DMS153 treated with DMSO at 0.1 percent for 48 hours (cell line): ENCODE results near the gene PTGIS.

Experiments used
- DNase-seq: peaks from one replicate; lab custom pipeline; 2025; ENCODE audit not compliant: unreplicated experiment; lab: John Stamatoyannopoulos, UW

PTGIS gene

GRCh38 chr20:49475292-49476015 is 92.5 kb downstream of the PTGIS start:
- no peak for DNase-seq

GRCh38 chr20:49471397-49471796 is 96.5 kb downstream of the PTGIS start:
- no peak for DNase-seq

GRCh38 chr20:49470922-49471321 is 97.0 kb downstream of the PTGIS start:
- DNase-seq = no peak

- DNase-seq = no peak
Observed at GRCh38 chr20:49469060-49469459, 98.9 kb downstream of the PTGIS start.

GRCh38 chr20:49468412-49468811 is 99.5 kb downstream of the PTGIS start:
- no peak for DNase-seq

- DNase-seq = no peak
Observed at GRCh38 chr20:49466114-49466912, 101.6 kb downstream of the PTGIS start.

- DNase-seq = no peak
Observed at GRCh38 chr20:49464556-49464955, 103.4 kb downstream of the PTGIS start.

- DNase-seq = no peak
Observed at GRCh38 chr20:49462626-49463025, 105.3 kb downstream of the PTGIS start.

GRCh38 chr20:49461894-49462620 is 105.9 kb downstream of the PTGIS start:
- DNase-seq = no peak

- no peak for DNase-seq
Observed at GRCh38 chr20:49460916-49461315, 107.0 kb downstream of the PTGIS start.

GRCh38 chr20:49460131-49460530 is 107.8 kb downstream of the PTGIS start:
- no peak for DNase-seq

- DNase-seq = no peak
Observed at GRCh38 chr20:49459684-49460083, 108.3 kb downstream of the PTGIS start.

- DNase-seq = no peak
Observed at GRCh38 chr20:49457444-49457843, 110.5 kb downstream of the PTGIS start.

- DNase-seq = no peak
Observed at GRCh38 chr20:49456646-49457045, 111.3 kb downstream of the PTGIS start.

- DNase-seq = no peak
Observed at GRCh38 chr20:49455691-49456090, 112.2 kb downstream of the PTGIS start.
